GM19193 (cell line): ENCODE measurements around the gene CLASRP.

Experiments
- POLR2A ChIP-seq: IDR thresholded peaks from 4 replicates; pipeline ENCODE4 v1.6.1; 2011; ENCODE audit not compliant: insufficient read depth, insufficient read length; ENCODE audit errors: extremely low read depth

The CLASRP gene

DNA sequence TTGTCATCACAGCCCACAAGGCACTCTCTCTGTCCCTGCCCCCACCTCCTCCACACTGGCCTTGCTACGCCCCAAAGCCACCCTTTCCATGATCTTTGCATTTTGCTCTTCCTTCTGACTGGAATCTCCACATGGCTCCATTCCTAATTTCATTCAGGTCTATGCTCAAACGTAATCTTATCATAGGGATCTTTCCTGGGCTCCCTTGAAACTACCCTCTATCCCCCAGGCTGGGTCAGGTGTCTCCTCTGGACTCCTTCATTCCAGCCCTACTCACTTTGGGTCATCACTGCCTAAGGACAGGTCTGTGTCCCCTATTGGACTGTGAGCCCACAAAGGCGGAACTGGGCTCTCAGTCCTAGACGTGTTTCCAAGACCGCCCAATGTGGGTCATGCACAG lies 43.3 kb downstream of the CLASRP start:
- TF ChIP-seq POLR2A, result no peak

GRCh38 chr19:45086480-45086879 lies 47.6 kb downstream of the CLASRP start:
- TF ChIP-seq POLR2A, result no peak

GRCh38 chr19:45087531-45087930 lies 48.7 kb downstream of the CLASRP start:
- TF ChIP-seq POLR2A, result no peak

DNA sequence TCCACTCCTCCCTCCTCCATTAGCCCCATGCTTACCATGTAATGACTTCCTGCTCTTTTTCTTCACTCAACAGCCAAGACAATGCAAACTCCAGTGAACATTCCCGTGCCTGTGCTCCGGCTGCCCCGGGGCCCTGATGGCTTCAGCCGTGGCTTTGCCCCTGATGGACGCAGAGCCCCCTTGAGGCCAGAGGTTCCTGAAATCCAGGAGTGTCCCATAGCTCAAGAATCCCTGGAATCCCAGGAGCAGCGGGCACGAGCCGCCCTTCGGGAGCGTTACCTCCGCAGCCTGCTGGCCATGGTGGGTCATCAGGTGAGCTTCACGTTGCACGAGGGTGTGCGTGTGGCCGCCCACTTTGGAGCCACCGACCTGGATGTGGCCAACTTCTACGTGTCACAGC lies 51.2 kb downstream of the CLASRP start:
- no peak for TF ChIP-seq POLR2A

GRCh38 chr19:45090606-45091005 lies 51.8 kb downstream of the CLASRP start:
- no peak for TF ChIP-seq POLR2A

- peak; percentile 62 for TF ChIP-seq POLR2A
Observed at GRCh38 chr19:45091031-45091923, 52.4 kb downstream of the CLASRP start.

GRCh38 chr19:45092747-45093678 lies 54.2 kb downstream of the CLASRP start, which contains the start of gene PPP1R37:
Gene PPP1R37, plus strand, starts transcription at chr19:45093179. Its CDS starts 147 bp downstream, at chr19:45093326.
- peak; percentile 33 for TF ChIP-seq POLR2A

DNA sequence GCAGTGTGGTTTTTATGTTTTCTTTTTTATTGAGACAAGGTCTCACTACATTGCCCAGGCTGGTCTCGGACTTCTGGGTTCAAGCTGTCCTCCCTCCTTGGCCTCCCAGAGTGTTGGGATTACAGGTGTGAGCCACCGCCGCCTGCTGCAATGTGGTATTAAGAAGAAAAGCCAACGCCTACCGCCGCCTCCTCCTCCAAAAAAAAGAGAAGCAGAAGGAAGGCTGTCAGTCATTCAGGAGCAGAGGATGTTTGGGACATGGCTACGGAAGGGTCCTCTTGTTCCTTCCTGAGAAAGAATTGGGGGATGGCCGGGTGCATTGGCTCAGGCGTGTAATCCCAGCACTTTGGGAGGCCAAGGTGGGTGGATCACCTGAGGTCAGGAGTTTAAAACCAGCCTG lies 55.3 kb downstream of the CLASRP start:
- TF ChIP-seq POLR2A, result no peak

- no peak for TF ChIP-seq POLR2A
Observed at GRCh38 chr19:45094707-45095106, 55.9 kb downstream of the CLASRP start.

- no peak for TF ChIP-seq POLR2A
Observed at GRCh38 chr19:45095496-45096413, 56.9 kb downstream of the CLASRP start.

- no peak for TF ChIP-seq POLR2A
Observed at GRCh38 chr19:45096700-45097099, 57.9 kb downstream of the CLASRP start.

DNA sequence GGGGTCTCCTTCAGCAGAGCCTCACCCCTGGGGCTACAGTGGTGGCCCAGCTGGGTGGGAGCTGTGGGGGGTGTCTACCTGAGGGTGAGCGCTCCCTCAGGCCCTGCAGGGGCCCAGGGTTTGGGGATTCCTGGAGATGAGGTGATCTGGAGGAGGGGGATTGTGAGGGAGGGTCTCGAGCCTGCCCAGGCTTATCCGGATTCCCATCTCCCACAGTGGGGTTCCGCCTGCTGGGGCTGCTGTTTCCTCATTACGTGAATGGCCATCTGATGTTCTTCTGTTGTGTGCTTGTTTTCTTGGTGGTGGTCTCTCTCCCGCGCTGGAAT lies 58.6 kb downstream of the CLASRP start:
- no peak for TF ChIP-seq POLR2A

GRCh38 chr19:45097776-45098520 lies 59.1 kb downstream of the CLASRP start:
- TF ChIP-seq POLR2A, result no peak

- TF ChIP-seq POLR2A, result no peak
Observed at GRCh38 chr19:45098521-45099466, 59.9 kb downstream of the CLASRP start.
